Hepatocyte (in vitro differentiated cells): ENCODE results near the gene UQCC3. TPM values are rescaled to one million over a fixed set of nuclear protein-coding genes. Genes with fewer than 3 reads are reported as not detected.

Experiments
- DNase-seq: peaks from one replicate; pipeline ENCODE4 v3.0.0-alpha.2; 2016; ENCODE audit warnings: low spot score
- H2AFZ ChIP-seq: fragments of 200-600 bp; sonication (generic); 2 replicates; pipeline ENCODE4 v1.6.0; 2016; ENCODE audit warnings: antibody characterized with exemption, mild to moderate bottlenecking
- H3K27ac ChIP-seq: fragments of 200-600 bp; sonication (generic); 2 replicates; pipeline ENCODE4 v1.5.1; 2016; ENCODE audit warnings: mild to moderate bottlenecking
- H3K27me3 ChIP-seq: fragments of 200-600 bp; sonication (generic); 2 replicates; pipeline ENCODE4 v1.6.1; 2016
- H3K36me3 ChIP-seq: fragments of 200-600 bp; sonication (generic); replicated peaks from 2 replicates; pipeline ENCODE4 v1.5.1; 2016; ENCODE audit warnings: low read depth; ENCODE audit not compliant: insufficient read depth
- H3K4me1 ChIP-seq: fragments of 200-600 bp; sonication (generic); 2 replicates; pipeline ENCODE4 v1.5.1; 2016; ENCODE audit warnings: mild to moderate bottlenecking, moderate library complexity; ENCODE audit not compliant: insufficient read depth
- H3K4me2 ChIP-seq: fragments of 200-600 bp; sonication (generic); 2 replicates; pipeline ENCODE4 v1.6.0; 2016
- H3K4me3 ChIP-seq: fragments of 200-600 bp; sonication (generic); 2 replicates; pipeline ENCODE4 v1.5.1; 2016; ENCODE audit warnings: mild to moderate bottlenecking
- H3K79me2 ChIP-seq: fragments of 200-600 bp; sonication (generic); 2 replicates; pipeline ENCODE4 v1.6.0; 2017; ENCODE audit warnings: mild to moderate bottlenecking
- H3K9me2 ChIP-seq: fragments of 200-600 bp; sonication (generic); replicated peaks from 2 replicates; pipeline ENCODE4 v1.6.0; 2017; ENCODE audit warnings: mild to moderate bottlenecking; ENCODE audit not compliant: insufficient read depth
- H3K9me3 ChIP-seq: fragments of 200-600 bp; sonication (generic); 2 replicates; pipeline ENCODE4 v1.5.1; 2016; ENCODE audit warnings: low read depth, mild to moderate bottlenecking
- H4K20me1 ChIP-seq: fragments of 200-600 bp; sonication (generic); 2 replicates; pipeline ENCODE4 v1.6.0; 2016; ENCODE audit warnings: mild to moderate bottlenecking; ENCODE audit not compliant: insufficient read depth, poor library complexity, severe bottlenecking
- EZH2 ChIP-seq: fragments of 200-600 bp; sonication (generic); IDR thresholded peaks from 2 replicates; pipeline ENCODE4 v1.6.1; 2016; ENCODE audit warnings: antibody characterized with exemption, mild to moderate bottlenecking, borderline replicate concordance
- EZH2phosphoT487 ChIP-seq: fragments of 200-600 bp; sonication (generic); IDR thresholded peaks from one replicate; pipeline ENCODE4 v1.6.1; 2018; ENCODE audit warnings: antibody characterized with exemption, mild to moderate bottlenecking, low read depth, moderate library complexity; ENCODE audit not compliant: unreplicated experiment, severe bottlenecking
- WGBS: methylation state at CpG from one replicate; pipeline ENCODE4 v1.1.6; 2016; ENCODE audit warnings: low lambda C conversion rate; ENCODE audit errors: missing lambda C conversion rate; 5-methylcytosine and 5-hydroxymethylcytosine counted together
- polyA plus RNA-seq: library from polyadenylated mRNA; unstranded; fragments of >200 nt; fragmentation: Nextera tagmentation; extraction: Ambion mirVana; gene quantifications from 2 replicates; pipeline ENCODE4 v1.2.1, GENCODE V29; 2016
- total RNA-seq: library from RNA; depleted of rRNA; stranded (reverse); fragments of >200 nt; gene quantifications from 2 replicates; pipeline ENCODE4 v1.2.3, GENCODE V29; 2014
- TF ChIP-seq, protein P1 (sequence below): fragments of 200-600 bp; sonication (generic); IDR thresholded peaks from 2 replicates; pipeline ENCODE4 v1.5.1; 2016; ENCODE audit warnings: antibody characterized with exemption, mild to moderate bottlenecking; ENCODE audit not compliant: poor library complexity

UQCC3 gene, protein sequence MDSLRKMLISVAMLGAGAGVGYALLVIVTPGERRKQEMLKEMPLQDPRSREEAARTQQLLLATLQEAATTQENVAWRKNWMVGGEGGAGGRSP
- total RNA-seq (8.9 and 11.1 TPM in 2 replicates), polyA plus RNA-seq (17.0 and 19.0 TPM in 2 replicates)

DNA sequence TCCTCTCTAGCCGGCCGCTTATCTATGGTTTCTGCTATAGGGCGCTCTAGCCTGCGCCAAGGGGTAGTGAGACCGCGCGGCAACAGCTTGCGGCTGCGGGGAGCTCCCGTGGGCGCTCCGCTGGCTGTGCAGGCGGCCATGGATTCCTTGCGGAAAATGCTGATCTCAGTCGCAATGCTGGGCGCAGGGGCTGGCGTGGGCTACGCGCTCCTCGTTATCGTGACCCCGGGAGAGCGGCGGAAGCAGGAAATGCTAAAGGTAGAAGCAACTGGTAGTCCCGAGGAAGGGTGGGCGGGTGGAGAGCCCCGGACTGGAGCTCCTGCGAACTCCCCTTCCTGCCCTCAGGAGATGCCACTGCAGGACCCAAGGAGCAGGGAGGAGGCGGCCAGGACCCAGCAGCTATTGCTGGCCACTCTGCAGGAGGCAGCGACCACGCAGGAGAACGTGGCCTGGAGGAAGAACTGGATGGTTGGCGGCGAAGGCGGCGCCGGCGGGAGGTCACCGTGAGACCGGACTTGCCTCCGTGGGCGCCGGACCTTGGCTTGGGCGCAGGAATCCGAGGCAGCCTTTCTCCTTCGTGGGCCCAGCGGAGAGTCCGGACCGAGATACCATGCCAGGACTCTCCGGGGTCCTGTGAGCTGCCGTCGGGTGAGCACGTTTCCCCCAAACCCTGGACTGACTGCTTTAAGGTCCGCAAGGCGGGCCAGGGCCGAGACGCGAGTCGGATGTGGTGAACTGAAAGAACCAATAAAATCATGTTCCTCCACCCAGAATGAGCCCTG is at the start of gene UQCC3, which contains the start of gene LBHD1:
Gene UQCC3, plus strand, starts transcription at position 66 of the 782 bp plus-strand sequence. Its CDS starts 73 bp downstream, at position 139.
Gene LBHD1, minus strand, starts transcription at position 660 of the 782 bp plus-strand sequence. CDS start 2,236 bp downstream, outside the sequence.
- Histone ChIP-seq H3K4me3 (peak within 1 kb of the TSS; percentile 60), H3K9me3 (no peaks in the 10 kb centered on the region), H4K20me1 (peaks cover 2% of the 10 kb centered on the region), H3K27me3 (no peaks in the 10 kb centered on the region), H3K36me3 (no peaks in the 10 kb centered on the region), H3K9me2 (no peaks in the 10 kb centered on the region), H3K4me2 (peak within 1 kb of the TSS; percentile 93), H3K4me1 (peaks cover 22% of the 10 kb centered on the region), H3K27ac (peak within 1 kb of the TSS; percentile 95), H2AFZ (peak within 1 kb of the TSS; percentile 60), H3K79me2 (peaks cover 56% of the 10 kb centered on the region)
- peak; percentile 92 for DNase-seq
- 1% methylated on average over 59 of the region's 59 CpGs for WGBS
- TF ChIP-seq, protein P1, sequence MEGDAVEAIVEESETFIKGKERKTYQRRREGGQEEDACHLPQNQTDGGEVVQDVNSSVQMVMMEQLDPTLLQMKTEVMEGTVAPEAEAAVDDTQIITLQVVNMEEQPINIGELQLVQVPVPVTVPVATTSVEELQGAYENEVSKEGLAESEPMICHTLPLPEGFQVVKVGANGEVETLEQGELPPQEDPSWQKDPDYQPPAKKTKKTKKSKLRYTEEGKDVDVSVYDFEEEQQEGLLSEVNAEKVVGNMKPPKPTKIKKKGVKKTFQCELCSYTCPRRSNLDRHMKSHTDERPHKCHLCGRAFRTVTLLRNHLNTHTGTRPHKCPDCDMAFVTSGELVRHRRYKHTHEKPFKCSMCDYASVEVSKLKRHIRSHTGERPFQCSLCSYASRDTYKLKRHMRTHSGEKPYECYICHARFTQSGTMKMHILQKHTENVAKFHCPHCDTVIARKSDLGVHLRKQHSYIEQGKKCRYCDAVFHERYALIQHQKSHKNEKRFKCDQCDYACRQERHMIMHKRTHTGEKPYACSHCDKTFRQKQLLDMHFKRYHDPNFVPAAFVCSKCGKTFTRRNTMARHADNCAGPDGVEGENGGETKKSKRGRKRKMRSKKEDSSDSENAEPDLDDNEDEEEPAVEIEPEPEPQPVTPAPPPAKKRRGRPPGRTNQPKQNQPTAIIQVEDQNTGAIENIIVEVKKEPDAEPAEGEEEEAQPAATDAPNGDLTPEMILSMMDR: no peak
- TF ChIP-seq EZH2: no peak
- TF ChIP-seq EZH2phosphoT487: no peak

- no peak for DNase-seq
- H3K79me2 ChIP-seq: peaks cover 29% of the 10 kb centered on the region
- H4K20me1 ChIP-seq: no peaks in the 10 kb centered on the region
- peak overlapping the region; percentile 92 for H3K27ac ChIP-seq
- no peak overlapping the region for H3K4me3 ChIP-seq
- no peaks in the 10 kb centered on the region for H3K9me3 ChIP-seq
- H3K4me1 ChIP-seq: peaks cover 11% of the 10 kb centered on the region
- peak overlapping the region; percentile 6 for H2AFZ ChIP-seq
- no peaks in the 10 kb centered on the region for H3K9me2 ChIP-seq
- WGBS: 92% methylated on average over 7 of the region's 7 CpGs
- TF ChIP-seq EZH2 (no peak), EZH2phosphoT487 (no peak)
- TF ChIP-seq, protein P1: no peak
- H3K27me3 ChIP-seq: no peaks in the 10 kb centered on the region
- peak overlapping the region; percentile 66 for H3K4me2 ChIP-seq
- no peaks in the 10 kb centered on the region for H3K36me3 ChIP-seq
Measured at GRCh38 chr11:62622476-62623089, 48.9 kb upstream of the UQCC3 start.

- Histone ChIP-seq H3K36me3 (no peaks in the 10 kb centered on the region), H2AFZ (no peak overlapping the region), H3K4me1 (no peaks in the 10 kb centered on the region), H3K27ac (no peak overlapping the region), H3K79me2 (no peaks in the 10 kb centered on the region), H3K27me3 (no peaks in the 10 kb centered on the region), H3K4me3 (no peak overlapping the region), H3K4me2 (no peak overlapping the region), H3K9me3 (no peaks in the 10 kb centered on the region), H4K20me1 (no peaks in the 10 kb centered on the region), H3K9me2 (no peaks in the 10 kb centered on the region)
- TF ChIP-seq, protein P1: no peak
- TF ChIP-seq EZH2phosphoT487: no peak
- no peak for TF ChIP-seq EZH2
- WGBS: 91% methylated on average over 3 of the region's 3 CpGs
- DNase-seq: no peak
Measured at GRCh38 chr11:62627713-62628112, 43.8 kb upstream of the UQCC3 start.
